ENCODE measurements around the gene NFILZ. TPM values are rescaled to one million over a fixed set of nuclear protein-coding genes. Genes with fewer than 3 reads are reported as not detected.

The NFILZ gene
- total RNA-seq, 1 donor from 2014 or later = not detected

DNA sequence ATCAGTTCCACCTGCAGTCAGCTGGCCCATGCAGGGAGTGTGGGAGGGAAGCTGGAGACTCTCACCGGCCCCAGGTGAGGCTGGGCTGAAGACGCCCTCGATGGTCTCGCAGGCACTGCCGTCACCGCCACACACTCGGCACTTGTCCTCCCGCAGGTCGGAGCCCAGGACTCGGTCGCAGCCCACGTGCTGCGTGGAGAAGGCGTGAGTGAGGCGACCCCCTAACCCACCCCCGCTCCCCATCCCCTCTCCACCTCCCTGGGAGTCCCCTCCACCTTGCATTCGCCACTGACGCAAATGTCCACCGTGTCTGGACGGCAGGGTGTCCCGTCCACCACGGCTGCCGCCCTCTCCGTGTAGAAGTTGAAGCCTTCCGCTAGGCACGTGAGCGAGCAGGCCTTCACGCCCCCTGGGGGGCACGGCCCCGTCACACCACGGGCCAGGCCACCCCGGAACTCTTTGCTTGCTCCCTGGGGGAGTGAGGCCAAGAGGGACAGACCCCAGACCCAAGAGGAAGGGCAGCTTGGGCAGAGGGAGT is 41.2 kb upstream of the NFILZ start:
- H3K27me3 ChIP-seq (ENCODE audit: low read depth) = peaks cover 71% of the 10 kb centered on the region
- H3K36me3 ChIP-seq = peaks cover 14% of the 10 kb centered on the region
- H3K4me1 ChIP-seq = peaks cover 17% of the 10 kb centered on the region
- TF ChIP-seq, protein P1, sequence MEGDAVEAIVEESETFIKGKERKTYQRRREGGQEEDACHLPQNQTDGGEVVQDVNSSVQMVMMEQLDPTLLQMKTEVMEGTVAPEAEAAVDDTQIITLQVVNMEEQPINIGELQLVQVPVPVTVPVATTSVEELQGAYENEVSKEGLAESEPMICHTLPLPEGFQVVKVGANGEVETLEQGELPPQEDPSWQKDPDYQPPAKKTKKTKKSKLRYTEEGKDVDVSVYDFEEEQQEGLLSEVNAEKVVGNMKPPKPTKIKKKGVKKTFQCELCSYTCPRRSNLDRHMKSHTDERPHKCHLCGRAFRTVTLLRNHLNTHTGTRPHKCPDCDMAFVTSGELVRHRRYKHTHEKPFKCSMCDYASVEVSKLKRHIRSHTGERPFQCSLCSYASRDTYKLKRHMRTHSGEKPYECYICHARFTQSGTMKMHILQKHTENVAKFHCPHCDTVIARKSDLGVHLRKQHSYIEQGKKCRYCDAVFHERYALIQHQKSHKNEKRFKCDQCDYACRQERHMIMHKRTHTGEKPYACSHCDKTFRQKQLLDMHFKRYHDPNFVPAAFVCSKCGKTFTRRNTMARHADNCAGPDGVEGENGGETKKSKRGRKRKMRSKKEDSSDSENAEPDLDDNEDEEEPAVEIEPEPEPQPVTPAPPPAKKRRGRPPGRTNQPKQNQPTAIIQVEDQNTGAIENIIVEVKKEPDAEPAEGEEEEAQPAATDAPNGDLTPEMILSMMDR (IDR thresholded peaks at IDR 0.05; ENCODE audit: borderline replicate concordance) = no peak
- intact Hi-C loops (cut with micrococcal nuclease) = no loop called here
- no peak overlapping the region for H3K27ac ChIP-seq (replicated peaks)
- no peak for DNase-seq
- no peak overlapping the region for H3K4me3 ChIP-seq
- peaks cover 8% of the 10 kb centered on the region for H3K9me3 ChIP-seq (replicated peaks)

DNA sequence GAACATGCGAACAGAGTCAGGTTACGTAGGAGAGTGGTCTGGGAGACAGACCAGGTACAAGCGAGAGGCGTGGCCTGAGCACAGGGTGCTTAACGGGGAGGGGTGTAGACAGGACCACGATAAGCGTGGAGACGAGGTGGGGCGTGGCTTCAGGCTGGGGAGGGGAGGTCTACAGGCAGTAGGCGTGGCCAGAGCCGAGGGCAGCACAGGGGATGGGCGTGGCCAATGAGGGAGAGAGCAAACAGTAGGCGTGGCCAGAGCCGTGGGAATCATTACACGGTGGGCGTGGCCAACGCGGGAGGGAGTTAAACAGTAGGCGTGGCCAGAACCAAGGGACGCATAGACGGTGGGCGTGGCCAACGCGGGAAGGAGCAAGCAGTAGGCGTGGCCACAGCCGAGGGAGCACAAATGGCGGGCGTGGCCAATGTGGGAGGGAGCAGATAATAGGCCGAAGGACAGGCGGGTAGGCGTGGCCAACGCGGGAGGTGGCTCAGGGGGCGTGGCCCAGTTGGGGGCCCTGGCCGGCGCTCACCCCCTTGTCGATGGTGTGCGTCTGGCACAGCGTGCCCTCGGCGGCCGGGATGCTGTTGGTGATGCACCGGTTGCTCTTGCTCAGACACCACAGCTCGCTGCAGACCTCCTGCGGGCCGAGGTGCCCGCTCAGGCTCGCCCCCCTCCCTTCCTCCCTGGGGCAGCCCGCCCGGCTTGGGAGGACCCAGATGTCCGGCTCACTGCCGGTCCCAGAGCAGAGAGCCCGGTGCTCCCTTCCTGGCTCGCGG is 38.0 kb upstream of the NFILZ start:
- Histone ChIP-seq H3K36me3 (peaks cover 8% of the 10 kb centered on the region), H3K27me3 (ENCODE audit: low read depth) (peaks cover 45% of the 10 kb centered on the region), H3K4me1 (peaks cover 27% of the 10 kb centered on the region), H3K4me3 (peak overlapping the region; percentile 61), H3K9me3 (replicated peaks) (peaks cover 8% of the 10 kb centered on the region), H3K27ac (replicated peaks) (peak overlapping the region; percentile 37)
- TF ChIP-seq, protein P1 (IDR thresholded peaks at IDR 0.05; ENCODE audit: borderline replicate concordance) = no peak
- intact Hi-C loops (cut with micrococcal nuclease) = no loop called here
- DNase-seq = peak; percentile 95

DNA sequence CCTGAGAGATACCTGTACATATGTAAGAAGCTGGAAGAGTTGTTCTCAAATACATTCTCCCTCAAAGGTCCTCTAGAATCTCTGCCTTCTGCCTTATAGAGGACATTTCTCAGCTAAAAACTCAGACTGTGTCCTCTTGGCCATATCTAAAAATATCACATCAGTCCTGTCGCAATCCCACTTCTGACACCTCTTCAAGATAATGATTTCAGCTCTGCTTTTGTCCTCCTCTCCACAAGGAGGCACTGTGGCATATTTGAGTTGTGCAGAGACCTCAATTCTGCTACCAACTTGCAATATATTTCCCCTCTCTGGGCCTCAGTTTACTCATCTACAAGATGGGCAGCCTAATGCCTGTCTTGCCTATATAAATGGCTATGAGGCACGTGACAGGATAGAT is 36.5 kb upstream of the NFILZ start:
- Histone ChIP-seq H3K36me3 (peaks cover 15% of the 10 kb centered on the region), H3K27ac (replicated peaks) (no peak overlapping the region), H3K27me3 (ENCODE audit: low read depth) (peaks cover 45% of the 10 kb centered on the region), H3K4me1 (peaks cover 27% of the 10 kb centered on the region), H3K4me3 (no peak overlapping the region), H3K9me3 (replicated peaks) (peaks cover 8% of the 10 kb centered on the region)
- intact Hi-C loops (cut with micrococcal nuclease) = no loop called here
- TF ChIP-seq, protein P1 (IDR thresholded peaks at IDR 0.05; ENCODE audit: borderline replicate concordance) = peak; percentile 30
- DNase-seq = no peak

DNA sequence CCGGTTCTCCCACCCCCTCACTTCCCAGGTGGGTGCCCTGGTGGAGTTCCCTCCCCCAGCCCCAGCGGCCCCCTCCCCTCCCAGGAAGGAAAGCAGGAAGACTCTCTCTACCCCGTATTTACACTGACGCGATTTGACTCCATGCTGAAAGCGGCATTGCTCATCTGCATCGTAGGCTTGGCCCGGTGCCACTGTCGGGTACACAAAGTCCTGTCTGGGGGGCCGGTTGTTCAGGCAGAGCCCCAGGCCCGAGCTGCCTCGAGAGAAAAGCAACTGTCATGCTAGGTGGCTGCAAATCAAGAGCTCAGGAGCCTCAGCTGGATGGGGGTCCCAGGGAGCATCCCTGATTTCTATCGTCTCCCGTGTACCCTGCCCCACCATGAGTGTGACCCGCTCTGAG is 34.8 kb upstream of the NFILZ start:
- TF ChIP-seq, protein P1 (IDR thresholded peaks at IDR 0.05; ENCODE audit: borderline replicate concordance) = no peak
- H3K4me3 ChIP-seq = no peak overlapping the region
- H3K27me3 ChIP-seq (ENCODE audit: low read depth) = peaks cover 31% of the 10 kb centered on the region
- H3K36me3 ChIP-seq = peaks cover 31% of the 10 kb centered on the region
- intact Hi-C loops (cut with micrococcal nuclease) = no loop called here
- DNase-seq = no peak
- H3K27ac ChIP-seq (replicated peaks) = peak overlapping the region; percentile 19
- peaks cover 8% of the 10 kb centered on the region for H3K9me3 ChIP-seq (replicated peaks)
- H3K4me1 ChIP-seq = peaks cover 27% of the 10 kb centered on the region

DNA sequence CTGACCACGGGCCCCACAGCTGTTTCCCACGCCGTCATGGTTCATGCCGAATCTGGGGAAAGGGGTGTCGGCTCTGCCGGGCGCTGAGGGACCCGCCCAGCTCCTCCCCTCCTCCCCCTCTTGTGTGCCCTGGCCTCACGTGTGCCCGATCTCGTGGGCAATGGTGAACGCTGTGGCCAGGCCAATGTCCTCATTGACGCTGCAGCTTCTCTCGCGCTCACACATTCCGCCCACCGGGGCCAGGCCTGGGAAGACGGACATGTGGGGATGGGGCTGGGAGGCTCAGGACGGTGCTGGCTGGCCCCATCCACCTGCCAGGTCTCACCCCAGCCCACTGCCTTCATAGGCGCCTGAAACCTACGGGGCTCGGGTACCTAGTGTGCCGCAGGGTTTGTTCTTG is 34.3 kb upstream of the NFILZ start:
- H3K27me3 ChIP-seq (ENCODE audit: low read depth) = peaks cover 30% of the 10 kb centered on the region
- no peak for DNase-seq
- H3K4me3 ChIP-seq = no peak overlapping the region
- TF ChIP-seq, protein P1 (IDR thresholded peaks at IDR 0.05; ENCODE audit: borderline replicate concordance) = no peak
- H3K36me3 ChIP-seq = peaks cover 36% of the 10 kb centered on the region
- peaks cover 8% of the 10 kb centered on the region for H3K9me3 ChIP-seq (replicated peaks)
- H3K27ac ChIP-seq (replicated peaks) = no peak overlapping the region
- intact Hi-C loops (cut with micrococcal nuclease) = no loop called here
- peaks cover 27% of the 10 kb centered on the region for H3K4me1 ChIP-seq
